H9 (cell line): ENCODE measurements around the gene TPRN. TPM values are rescaled to one million over a fixed set of nuclear protein-coding genes. Genes with fewer than 3 reads are reported as not detected.

Experiments
- DNase-seq: peaks from one replicate; pipeline ENCODE4 v3.0.0-alpha.2; 2017
- H2AFZ ChIP-seq: one replicate; pipeline ENCODE4 v1.6.1; 2013; ENCODE audit warnings: mild to moderate bottlenecking, low read length, control low read depth, moderate library complexity
- H2AK5ac ChIP-seq: 2 replicates; pipeline ENCODE4 v1.6.1; 2013; ENCODE audit warnings: low read length, control low read depth, mixed read lengths; ENCODE audit not compliant: insufficient read length
- H2BK120ac ChIP-seq: one replicate; pipeline ENCODE4 v1.6.1; 2013; ENCODE audit warnings: low read depth, mild to moderate bottlenecking, low read length, control low read depth, inconsistent platforms; ENCODE audit not compliant: poor library complexity, severe bottlenecking
- H2BK12ac ChIP-seq: 2 replicates; pipeline ENCODE4 v1.6.1; 2013; ENCODE audit warnings: low read length, control low read depth, mixed read lengths, low read depth; ENCODE audit not compliant: insufficient read length
- H2BK15ac ChIP-seq: 2 replicates; pipeline ENCODE4 v1.6.1; 2013; ENCODE audit warnings: low read depth, low read length, control low read depth
- H2BK20ac ChIP-seq: one replicate; pipeline ENCODE4 v1.6.1; 2013; ENCODE audit warnings: low read depth, mild to moderate bottlenecking, low read length, control low read depth, inconsistent platforms; ENCODE audit not compliant: poor library complexity, severe bottlenecking
- H2BK5ac ChIP-seq: 2 replicates; pipeline ENCODE4 v1.6.1; 2013; ENCODE audit warnings: low read length, control low read depth, mixed read lengths; ENCODE audit not compliant: insufficient read length
- H3K14ac ChIP-seq: 2 replicates; pipeline ENCODE4 v1.6.1; 2013; ENCODE audit warnings: low read length, control low read depth; ENCODE audit not compliant: insufficient read depth
- H3K18ac ChIP-seq: 2 replicates; pipeline ENCODE4 v1.6.1; 2013; ENCODE audit warnings: low read depth, mild to moderate bottlenecking, mixed read lengths, low read length, control low read depth; ENCODE audit not compliant: insufficient read length
- H3K23ac ChIP-seq: 2 replicates; pipeline ENCODE4 v1.6.1; 2013; ENCODE audit warnings: low read length, control low read depth, mixed read lengths, low read depth; ENCODE audit not compliant: insufficient read length
- H3K23me2 ChIP-seq: 2 replicates; pipeline ENCODE4 v1.6.1; 2013; ENCODE audit warnings: low read depth, mild to moderate bottlenecking, mixed read lengths, low read length, control low read depth; ENCODE audit not compliant: insufficient read length, poor library complexity, severe bottlenecking
- H3K27ac ChIP-seq: 2 replicates; pipeline ENCODE4 v1.5.1; 2013; ENCODE audit warnings: low read length, control low read depth, mixed read lengths, low read depth; ENCODE audit not compliant: insufficient read length
- H3K27me3 ChIP-seq: 2 replicates; pipeline ENCODE4 v1.6.1; 2013; ENCODE audit warnings: low read length, control low read depth, inconsistent platforms; ENCODE audit not compliant: insufficient read depth
- H3K4ac ChIP-seq: 2 replicates; pipeline ENCODE4 v1.6.1; 2013; ENCODE audit warnings: low read depth, mild to moderate bottlenecking, control low read depth, inconsistent platforms, low read length, moderate library complexity
- H3K4me1 ChIP-seq: 2 replicates; pipeline ENCODE4 v1.6.1; 2013; ENCODE audit warnings: low read length, control low read depth, inconsistent platforms; ENCODE audit not compliant: insufficient read depth
- H3K4me2 ChIP-seq: 2 replicates; pipeline ENCODE4 v1.6.1; 2013; ENCODE audit warnings: low read length, control low read depth, mixed read lengths; ENCODE audit not compliant: insufficient read length, insufficient read depth
- H3K56ac ChIP-seq: 2 replicates; pipeline ENCODE4 v1.6.1; 2013; ENCODE audit warnings: low read depth, mild to moderate bottlenecking, mixed read lengths, low read length, control low read depth; ENCODE audit not compliant: insufficient read length
- H3K79me1 ChIP-seq: 2 replicates; pipeline ENCODE4 v1.6.1; 2013; ENCODE audit warnings: low read depth, mild to moderate bottlenecking, moderate library complexity, low read length, control low read depth, inconsistent platforms; ENCODE audit not compliant: insufficient read depth, poor library complexity, severe bottlenecking
- H3K79me2 ChIP-seq: 2 replicates; pipeline ENCODE4 v1.6.1; 2013; ENCODE audit warnings: low read length, control low read depth, inconsistent platforms; ENCODE audit not compliant: insufficient read depth
- H3K9ac ChIP-seq: 2 replicates; pipeline ENCODE4 v1.6.1; 2013; ENCODE audit warnings: low read length, control low read depth, mixed read lengths; ENCODE audit not compliant: insufficient read length; ENCODE audit errors: extremely low read depth
- H3K9me3 ChIP-seq: one replicate; pipeline ENCODE4 v1.6.1; 2013; ENCODE audit warnings: low read depth, low read length, inconsistent platforms; ENCODE audit not compliant: control insufficient read depth
- H3T11ph ChIP-seq: one replicate; pipeline ENCODE4 v1.6.1; 2013; ENCODE audit warnings: mild to moderate bottlenecking, low read length, control low read depth, inconsistent platforms
- H4K20me1 ChIP-seq: one replicate; pipeline ENCODE4 v1.6.1; 2013; ENCODE audit not compliant: control insufficient read depth, insufficient read length, insufficient read depth
- H4K5ac ChIP-seq: 2 replicates; pipeline ENCODE4 v1.6.1; 2013; ENCODE audit warnings: low read depth, mild to moderate bottlenecking, mixed read lengths, low read length, control low read depth; ENCODE audit not compliant: insufficient read length
- H4K8ac ChIP-seq: replicated peaks from 2 replicates; pipeline ENCODE4 v1.6.1; 2013; ENCODE audit warnings: low read length, control low read depth, mixed read lengths, low read depth; ENCODE audit not compliant: insufficient read length
- H4K91ac ChIP-seq: 2 replicates; pipeline ENCODE4 v1.6.1; 2013; ENCODE audit warnings: low read depth, mild to moderate bottlenecking, moderate library complexity, mixed read lengths, low read length, control low read depth; ENCODE audit not compliant: insufficient read length
- H3K27ac Mint-ChIP-seq, 3 experiments: 2 replicates in 2 of 3; 3 replicates in 1 of 3; pipeline ENCODE4 v1.8.0; 2020 to 2021; ENCODE audit warnings: mixed read lengths in 3 of 3, mild to moderate bottlenecking in 1 of 3, moderate library complexity in 1 of 3
- H3K27me3 Mint-ChIP-seq: 2 replicates; pipeline ENCODE4 v1.8.0; 2021; ENCODE audit warnings: low read depth, mild to moderate bottlenecking, moderate library complexity, mixed read lengths
- H3K36me3 Mint-ChIP-seq, 3 experiments: 2 replicates in 2 of 3; 3 replicates in 1 of 3; pipeline ENCODE4 v1.8.0; 2020 to 2021; ENCODE audit warnings: low read depth in 3 of 3, mixed read lengths in 3 of 3; ENCODE audit not compliant: insufficient read depth in 1 of 3
- H3K4me1 Mint-ChIP-seq, 2 experiments: 2 replicates each; pipeline ENCODE4 v1.8.0; 2020; ENCODE audit warnings: mixed read lengths in 2 of 2
- H3K4me3 Mint-ChIP-seq, 2 experiments: 2 replicates in 1 of 2; 3 replicates in 1 of 2; pipeline ENCODE4 v1.8.0; 2020 to 2021; ENCODE audit warnings: mild to moderate bottlenecking in 2 of 2, mixed read lengths in 2 of 2, moderate library complexity in 1 of 2
- H3K9me3 Mint-ChIP-seq, 2 experiments: 2 replicates in 1 of 2; 3 replicates in 1 of 2; pipeline ENCODE4 v1.8.0; 2020; ENCODE audit warnings: mild to moderate bottlenecking in 2 of 2, mixed read lengths in 2 of 2, moderate library complexity in 1 of 2
- WGBS: extraction: QIAGEN DNeasy Blood & Tissue Kit; methylation state at CpG from one replicate; pipeline ENCODE4 v1.1.7; 2013; ENCODE audit warnings: missing lambda C conversion rate, low lambda C conversion rate, mixed read lengths; ENCODE audit not compliant: insufficient read length; ENCODE audit errors: extremely low coverage; 5-methylcytosine and 5-hydroxymethylcytosine counted together
- total RNA-seq: library from RNA; stranded (reverse); gene quantifications from 2 replicates; pipeline ENCODE4 v1.2.1, GENCODE V29; 2021
- TF ChIP-seq, protein P1 (sequence below): fragments of 200-600 bp; sonication (generic); conservative IDR thresholded peaks from 3 replicates; pipeline ENCODE4 v1.8.0; 2021; ENCODE audit warnings: antibody characterized with exemption, mild to moderate bottlenecking

TPRN gene
- total RNA-seq, 1 experiment from 2014 or later = 30.7 TPM

DNA sequence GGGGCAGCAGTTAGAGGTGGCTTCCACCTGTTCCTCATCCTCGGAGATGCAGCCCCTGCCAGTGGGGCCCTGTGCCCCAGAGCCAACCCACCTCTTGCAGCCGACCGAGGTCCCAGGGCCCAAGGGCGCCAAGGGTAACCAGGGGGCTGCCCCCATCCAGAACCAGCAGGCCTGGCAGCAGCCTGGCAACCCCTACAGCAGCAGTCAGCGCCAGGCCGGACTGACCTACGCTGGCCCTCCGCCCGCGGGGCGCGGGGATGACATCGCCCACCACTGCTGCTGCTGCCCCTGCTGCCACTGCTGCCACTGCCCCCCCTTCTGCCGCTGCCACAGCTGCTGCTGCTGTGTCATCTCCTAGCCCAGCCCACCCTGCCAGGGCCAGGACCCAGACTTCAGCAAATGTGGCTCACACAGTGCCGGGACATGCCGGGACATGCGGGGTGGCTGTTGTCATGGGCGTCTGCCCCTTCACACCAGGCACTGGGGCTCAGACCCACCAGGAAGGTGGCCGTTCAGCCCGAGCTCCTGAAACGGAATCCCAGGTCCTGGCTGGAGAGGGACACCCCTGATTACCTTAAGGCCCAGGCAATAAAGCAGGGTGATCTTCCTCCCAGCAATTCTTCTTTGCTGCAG lies 25.3 kb upstream of the TPRN start:
- Histone ChIP-seq H3K79me2 (no peaks in the 10 kb centered on the region), H3K79me1 (no peaks in the 10 kb centered on the region), H3K9me3 (no peaks in the 10 kb centered on the region), H3K14ac (no peak overlapping the region), H3K27ac (no peak overlapping the region), H4K20me1 (no peaks in the 10 kb centered on the region), H2BK12ac (no peak overlapping the region), H4K5ac (no peak overlapping the region), H3K56ac (no peak overlapping the region), H3T11ph (no peak overlapping the region), H3K9ac (no peak overlapping the region), H4K8ac (no peak overlapping the region), H2BK5ac (no peak overlapping the region), H3K18ac (no peak overlapping the region), H3K4me2 (no peak overlapping the region), H3K4me1 (no peaks in the 10 kb centered on the region), H4K91ac (no peak overlapping the region), H3K23ac (no peak overlapping the region), H3K4ac (no peak overlapping the region), H3K23me2 (peaks cover 18% of the 10 kb centered on the region), H2BK20ac (no peak overlapping the region), H2AK5ac (no peak overlapping the region), H2BK120ac (no peak overlapping the region), H2AFZ (no peak overlapping the region), H3K27me3 (no peaks in the 10 kb centered on the region), H2BK15ac (no peak overlapping the region)
- Mint-ChIP-seq H3K4me1 (peaks cover 2 to 5% of the 10 kb centered on the region in 2 experiments), H3K27me3 (no peaks in the 10 kb centered on the region; the same call in 1 of the 2 replicates), H3K4me3 (no peak overlapping the region), H3K9me3 (no peaks in the 10 kb centered on the region), H3K27ac (no peak overlapping the region), H3K36me3 (no peaks in the 10 kb centered on the region)
- no peak for DNase-seq
- TF ChIP-seq, protein P1, sequence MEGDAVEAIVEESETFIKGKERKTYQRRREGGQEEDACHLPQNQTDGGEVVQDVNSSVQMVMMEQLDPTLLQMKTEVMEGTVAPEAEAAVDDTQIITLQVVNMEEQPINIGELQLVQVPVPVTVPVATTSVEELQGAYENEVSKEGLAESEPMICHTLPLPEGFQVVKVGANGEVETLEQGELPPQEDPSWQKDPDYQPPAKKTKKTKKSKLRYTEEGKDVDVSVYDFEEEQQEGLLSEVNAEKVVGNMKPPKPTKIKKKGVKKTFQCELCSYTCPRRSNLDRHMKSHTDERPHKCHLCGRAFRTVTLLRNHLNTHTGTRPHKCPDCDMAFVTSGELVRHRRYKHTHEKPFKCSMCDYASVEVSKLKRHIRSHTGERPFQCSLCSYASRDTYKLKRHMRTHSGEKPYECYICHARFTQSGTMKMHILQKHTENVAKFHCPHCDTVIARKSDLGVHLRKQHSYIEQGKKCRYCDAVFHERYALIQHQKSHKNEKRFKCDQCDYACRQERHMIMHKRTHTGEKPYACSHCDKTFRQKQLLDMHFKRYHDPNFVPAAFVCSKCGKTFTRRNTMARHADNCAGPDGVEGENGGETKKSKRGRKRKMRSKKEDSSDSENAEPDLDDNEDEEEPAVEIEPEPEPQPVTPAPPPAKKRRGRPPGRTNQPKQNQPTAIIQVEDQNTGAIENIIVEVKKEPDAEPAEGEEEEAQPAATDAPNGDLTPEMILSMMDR = no peak
- no CpG with 5 or more reads among the region's 21 CpGs for WGBS
